Stimulated activated CD8-positive, alpha-beta memory T cell treated with anti-CD3 and anti-CD28 coated beads, Interleukin-15, amount 100 ng/mL, for 48 hours (primary cell): ENCODE measurements around the gene RANBP10.

Source experiments
- DNase-seq, 2 donors: peaks; one replicate each; pipeline ENCODE4 v3.0.0-alpha.2; 2020; ENCODE audit warnings: low read depth in 2 of 2

Gene RANBP10

GRCh38 chr16:67677712-67678111, 128.6 kb downstream of the RANBP10 start:
- DNase-seq = no peak

- no peak for DNase-seq
These were observed 129.4 kb downstream of the RANBP10 start for GRCh38 chr16:67676939-67677338.

GRCh38 chr16:67676516-67676915, 129.8 kb downstream of the RANBP10 start:
- no peak for DNase-seq

- no peak for DNase-seq
These were observed 130.4 kb downstream of the RANBP10 start for GRCh38 chr16:67675999-67676398.

GRCh38 chr16:67675579-67675935, 130.8 kb downstream of the RANBP10 start:
- no peak for DNase-seq

- DNase-seq = no peak
These were observed 131.3 kb downstream of the RANBP10 start for GRCh38 chr16:67674851-67675578.

GRCh38 chr16:67673712-67674580, 132.4 kb downstream of the RANBP10 start:
- DNase-seq = no peak
